DOHH2 (cell line): ENCODE measurements around the gene PKP4.

Experiments
- H3F3A ChIP-seq: fragments of 200-600 bp; sonication (generic), shearing (Covaris generic); 2 replicates; pipeline ENCODE4 v1.6.0; 2016; ENCODE audit warnings: antibody characterized with exemption, mild to moderate bottlenecking; ENCODE audit not compliant: control insufficient read depth, insufficient read depth
- H3K27ac ChIP-seq: fragments of 200-600 bp; sonication (generic); 2 replicates; pipeline ENCODE4 v1.5.1; 2014; ENCODE audit warnings: low read depth, mild to moderate bottlenecking, low read length, moderate library complexity
- H3K27me3 ChIP-seq: fragments of 200-600 bp; sonication (generic); 2 replicates; pipeline ENCODE4 v1.6.1; 2014; ENCODE audit warnings: mild to moderate bottlenecking, low read length, mixed read lengths; ENCODE audit not compliant: control insufficient read depth
- H3K36me3 ChIP-seq: fragments of 200-600 bp; sonication (generic); 2 replicates; pipeline ENCODE4 v1.6.1; 2014; ENCODE audit warnings: mild to moderate bottlenecking, low read length, moderate library complexity, mixed read lengths; ENCODE audit not compliant: control insufficient read depth
- H3K4me1 ChIP-seq: fragments of 200-600 bp; sonication (generic); 2 replicates; pipeline ENCODE4 v1.6.1; 2014; ENCODE audit warnings: mild to moderate bottlenecking, low read length, mixed read lengths; ENCODE audit not compliant: control insufficient read depth
- H3K4me2 ChIP-seq: fragments of 200-600 bp; sonication (generic); 2 replicates; pipeline ENCODE4 v1.6.0; 2014; ENCODE audit warnings: mild to moderate bottlenecking, low read length, moderate library complexity
- H3K4me3 ChIP-seq: fragments of 200-600 bp; sonication (generic); 2 replicates; pipeline ENCODE4 v1.5.1; 2014; ENCODE audit warnings: mild to moderate bottlenecking, low read length, mixed read lengths
- H3K79me2 ChIP-seq: fragments of 200-600 bp; sonication (generic); 2 replicates; pipeline ENCODE4 v1.6.1; 2014; ENCODE audit warnings: mild to moderate bottlenecking, low read length, mixed read lengths; ENCODE audit not compliant: control insufficient read depth
- H3K9me2 ChIP-seq: fragments of 200-600 bp; sonication (generic); replicated peaks from 2 replicates; pipeline ENCODE4 v1.6.1; 2014; ENCODE audit warnings: mild to moderate bottlenecking, low read length, mixed read lengths; ENCODE audit not compliant: control insufficient read depth
- H3K9me3 ChIP-seq: fragments of 200-600 bp; sonication (generic); 2 replicates; pipeline ENCODE4 v1.6.1; 2014; ENCODE audit warnings: antibody characterized with exemption, low read length, mixed read lengths; ENCODE audit not compliant: control insufficient read depth, insufficient read depth
- H4K20me1 ChIP-seq: fragments of 200-600 bp; sonication (generic); 2 replicates; pipeline ENCODE4 v1.6.0; 2014; ENCODE audit warnings: low read depth, mild to moderate bottlenecking, antibody characterized with exemption, low read length, moderate library complexity; ENCODE audit not compliant: control insufficient read depth, insufficient read depth
- EZH2phosphoT487 ChIP-seq: fragments of 200-600 bp; sonication (generic); IDR thresholded peaks from 2 replicates; pipeline ENCODE4 v1.6.1; 2017; ENCODE audit warnings: borderline replicate concordance, mild to moderate bottlenecking, antibody characterized with exemption, low read length, moderate library complexity, mixed read lengths
- TF ChIP-seq, protein P1 (sequence below): fragments of 200-600 bp; sonication (generic); IDR thresholded peaks from one replicate; pipeline ENCODE4 v1.5.1; 2014; ENCODE audit warnings: antibody characterized with exemption, mild to moderate bottlenecking, low read depth, low read length; ENCODE audit not compliant: poor library complexity, severe bottlenecking

Gene PKP4

DNA sequence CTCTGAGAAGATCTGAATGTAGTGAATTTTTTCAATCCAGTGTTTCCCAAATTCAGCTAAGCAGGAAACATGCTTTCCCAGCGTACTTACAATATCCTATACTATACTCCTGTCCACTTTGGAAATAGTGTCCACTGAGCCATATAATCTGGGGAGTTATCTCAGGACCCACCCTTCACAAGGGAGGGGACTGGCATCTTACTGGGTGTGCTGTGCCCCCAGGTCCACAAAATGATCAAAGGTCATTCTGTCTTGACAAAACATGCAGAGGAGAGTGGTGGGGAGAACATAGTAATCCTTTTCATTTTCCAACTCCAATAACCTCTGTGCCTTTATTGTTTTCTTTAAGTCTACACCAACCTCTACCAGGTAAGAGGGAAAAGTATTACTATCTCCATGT lies 258.6 kb downstream of the PKP4 start:
- Histone ChIP-seq H3F3A (no peaks in the 10 kb centered on the region), H3K9me2 (no peaks in the 10 kb centered on the region), H3K36me3 (no peaks in the 10 kb centered on the region), H3K4me2 (no peak overlapping the region), H3K9me3 (peaks cover 4% of the 10 kb centered on the region; the same call in 1 of the 2 replicates), H3K27ac (no peak overlapping the region), H3K79me2 (no peaks in the 10 kb centered on the region), H3K4me3 (no peak overlapping the region), H3K4me1 (no peaks in the 10 kb centered on the region), H3K27me3 (no peaks in the 10 kb centered on the region), H4K20me1 (no peaks in the 10 kb centered on the region)
- TF ChIP-seq, protein P1, sequence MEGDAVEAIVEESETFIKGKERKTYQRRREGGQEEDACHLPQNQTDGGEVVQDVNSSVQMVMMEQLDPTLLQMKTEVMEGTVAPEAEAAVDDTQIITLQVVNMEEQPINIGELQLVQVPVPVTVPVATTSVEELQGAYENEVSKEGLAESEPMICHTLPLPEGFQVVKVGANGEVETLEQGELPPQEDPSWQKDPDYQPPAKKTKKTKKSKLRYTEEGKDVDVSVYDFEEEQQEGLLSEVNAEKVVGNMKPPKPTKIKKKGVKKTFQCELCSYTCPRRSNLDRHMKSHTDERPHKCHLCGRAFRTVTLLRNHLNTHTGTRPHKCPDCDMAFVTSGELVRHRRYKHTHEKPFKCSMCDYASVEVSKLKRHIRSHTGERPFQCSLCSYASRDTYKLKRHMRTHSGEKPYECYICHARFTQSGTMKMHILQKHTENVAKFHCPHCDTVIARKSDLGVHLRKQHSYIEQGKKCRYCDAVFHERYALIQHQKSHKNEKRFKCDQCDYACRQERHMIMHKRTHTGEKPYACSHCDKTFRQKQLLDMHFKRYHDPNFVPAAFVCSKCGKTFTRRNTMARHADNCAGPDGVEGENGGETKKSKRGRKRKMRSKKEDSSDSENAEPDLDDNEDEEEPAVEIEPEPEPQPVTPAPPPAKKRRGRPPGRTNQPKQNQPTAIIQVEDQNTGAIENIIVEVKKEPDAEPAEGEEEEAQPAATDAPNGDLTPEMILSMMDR: no peak
- TF ChIP-seq EZH2phosphoT487: no peak

DNA sequence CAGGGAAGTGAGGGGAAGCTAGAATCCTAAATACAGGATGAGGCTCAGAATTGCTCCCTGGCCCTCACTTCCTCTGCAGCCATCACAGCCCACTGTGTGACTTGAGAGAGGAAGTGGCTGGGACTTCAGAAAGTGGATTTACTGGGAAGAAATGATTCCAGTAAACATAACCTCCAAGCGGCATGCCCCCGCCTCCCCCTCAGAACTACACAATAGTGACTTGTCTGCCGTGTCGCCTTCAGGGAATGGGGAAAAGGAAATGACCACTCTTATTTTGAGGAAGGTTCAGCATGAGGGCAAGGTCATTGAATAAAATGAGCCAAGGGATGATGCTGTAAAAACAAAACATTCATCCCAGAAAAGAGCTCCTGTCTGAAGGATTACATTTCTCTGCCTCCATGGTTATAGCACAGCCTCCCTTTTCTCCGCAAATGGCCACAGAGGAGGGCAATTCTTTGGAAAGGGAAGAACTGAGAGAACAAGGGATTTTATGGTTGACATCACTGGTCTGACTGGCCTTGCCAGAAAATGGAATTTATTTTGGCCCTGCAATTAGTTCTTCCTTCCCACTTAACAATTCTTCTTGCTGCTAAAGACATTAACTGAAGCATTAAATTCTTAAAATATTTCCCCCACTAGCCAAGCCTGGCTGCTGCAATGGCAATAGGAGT lies 259.5 kb downstream of the PKP4 start:
- no peaks in the 10 kb centered on the region for H4K20me1 ChIP-seq
- no peaks in the 10 kb centered on the region for H3K79me2 ChIP-seq
- H3K9me2 ChIP-seq: no peaks in the 10 kb centered on the region
- H3K4me2 ChIP-seq: no peak overlapping the region
- no peak overlapping the region for H3K27ac ChIP-seq
- TF ChIP-seq, protein P1: no peak
- no peak for TF ChIP-seq EZH2phosphoT487
- H3K36me3 ChIP-seq: no peaks in the 10 kb centered on the region
- H3K4me1 ChIP-seq: no peaks in the 10 kb centered on the region
- peaks cover 4% of the 10 kb centered on the region; the same call in 1 of the 2 replicates for H3K9me3 ChIP-seq
- no peak overlapping the region for H3K4me3 ChIP-seq
- H3F3A ChIP-seq: no peaks in the 10 kb centered on the region
- H3K27me3 ChIP-seq: no peaks in the 10 kb centered on the region

DNA sequence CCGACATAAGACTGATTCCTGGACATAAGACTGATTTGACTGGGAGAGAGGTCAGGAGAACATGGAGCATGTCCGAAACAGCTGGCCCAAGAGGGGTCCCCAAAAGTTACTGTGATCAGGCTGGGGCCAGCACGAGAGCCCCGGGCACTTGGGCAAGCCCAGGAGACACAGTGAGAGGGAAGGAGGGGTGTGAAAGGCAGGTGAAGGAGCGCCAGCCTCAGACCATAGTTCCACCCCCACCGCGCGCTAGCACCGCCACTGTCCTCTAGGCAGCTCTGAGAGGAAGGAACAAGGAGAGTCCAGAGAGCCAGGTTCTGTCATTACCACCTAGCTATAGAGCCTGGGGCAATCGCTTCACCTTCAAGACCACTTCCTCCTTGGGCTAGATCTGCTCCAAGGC lies 260.2 kb downstream of the PKP4 start:
- Histone ChIP-seq H3K4me1 (no peaks in the 10 kb centered on the region), H4K20me1 (no peaks in the 10 kb centered on the region), H3K9me3 (peaks cover 4% of the 10 kb centered on the region; the same call in 1 of the 2 replicates), H3K79me2 (no peaks in the 10 kb centered on the region), H3K27ac (no peak overlapping the region), H3K4me3 (no peak overlapping the region), H3F3A (no peaks in the 10 kb centered on the region), H3K36me3 (no peaks in the 10 kb centered on the region), H3K4me2 (no peak overlapping the region), H3K27me3 (no peaks in the 10 kb centered on the region), H3K9me2 (no peaks in the 10 kb centered on the region)
- TF ChIP-seq, protein P1: no peak
- TF ChIP-seq EZH2phosphoT487: no peak
